Neural cell (in vitro differentiated cells): ENCODE measurements around the gene GPC5. TPM values are rescaled to one million over a fixed set of nuclear protein-coding genes. Genes with fewer than 3 reads are reported as not detected.

ENCODE experiments used
- H2AFZ ChIP-seq: fragments of 200-600, 300-800 bp; sonication (generic), shearing (Covaris generic); 2 replicates; pipeline ENCODE4 v1.6.0; 2014; ENCODE audit warnings: low read depth, mild to moderate bottlenecking, antibody characterized with exemption, low read length, moderate library complexity
- H3F3A ChIP-seq: fragments of 200-600 bp; shearing (Covaris generic); 2 replicates; pipeline ENCODE4 v1.6.1; 2016; ENCODE audit warnings: mild to moderate bottlenecking, moderate library complexity, mixed read lengths, antibody characterized with exemption, low read length; ENCODE audit not compliant: insufficient read depth, poor library complexity, severe bottlenecking
- H3K27ac ChIP-seq: fragments of 200-600, 300-800 bp; sonication (generic), shearing (Covaris generic); 2 replicates; pipeline ENCODE4 v1.5.1; 2014; ENCODE audit warnings: mild to moderate bottlenecking, low read length, moderate library complexity
- H3K27me3 ChIP-seq: fragments of 300-800, 200-600 bp; sonication (generic), shearing (Covaris generic); 2 replicates; pipeline ENCODE4 v1.6.0; 2014; ENCODE audit warnings: mild to moderate bottlenecking, low read depth, low read length, moderate library complexity; ENCODE audit not compliant: insufficient read depth
- H3K36me3 ChIP-seq: fragments of 300-800, 200-600 bp; sonication (generic), shearing (Covaris generic); 2 replicates; pipeline ENCODE4 v1.5.1; 2014; ENCODE audit warnings: mild to moderate bottlenecking, antibody characterized with exemption, low read length, moderate library complexity; ENCODE audit not compliant: insufficient read depth
- H3K4me2 ChIP-seq: fragments of 300-800, 200-600 bp; sonication (generic), shearing (Covaris generic); 2 replicates; pipeline ENCODE4 v1.6.0; 2014; ENCODE audit warnings: mild to moderate bottlenecking, low read length
- H3K4me3 ChIP-seq: fragments of 300-800, 200-600 bp; sonication (generic), shearing (Covaris generic); 2 replicates; pipeline ENCODE4 v1.5.1; 2014; ENCODE audit warnings: mild to moderate bottlenecking, low read length, moderate library complexity
- H3K79me2 ChIP-seq: fragments of 200-600 bp; shearing (Covaris generic); replicated peaks from 2 replicates; pipeline ENCODE4 v1.6.0; 2014; ENCODE audit warnings: mild to moderate bottlenecking, low read length, moderate library complexity; ENCODE audit not compliant: insufficient read depth
- H3K9ac ChIP-seq: fragments of 300-800, 200-600 bp; sonication (generic), shearing (Covaris generic); 2 replicates; pipeline ENCODE4 v1.6.1; 2016; ENCODE audit warnings: mild to moderate bottlenecking, low read length, mixed read lengths
- H3K9me2 ChIP-seq: fragments of 200-600 bp; shearing (Covaris generic); 2 replicates; pipeline ENCODE4 v1.6.1; 2016; ENCODE audit warnings: mild to moderate bottlenecking, low read length, mixed read lengths; ENCODE audit not compliant: insufficient read depth
- H3K9me3 ChIP-seq: fragments of 200-600, 300-800 bp; sonication (generic), shearing (Covaris generic); 2 replicates; pipeline ENCODE4 v1.6.1; 2016; ENCODE audit warnings: mild to moderate bottlenecking, mixed run types, low read length, moderate library complexity, mixed read lengths
- H4K20me1 ChIP-seq: fragments of 200-600 bp; shearing (Covaris generic); 2 replicates; pipeline ENCODE4 v1.6.1; 2016; ENCODE audit warnings: mild to moderate bottlenecking, mixed run types; ENCODE audit not compliant: insufficient read depth
- EP300 ChIP-seq: fragments of 450-650 bp; conservative IDR thresholded peaks from 2 replicates; pipeline ENCODE4 v1.6.1; 2014; ENCODE audit warnings: antibody characterized with exemption, mild to moderate bottlenecking, moderate library complexity; ENCODE audit not compliant: poor library complexity, severe bottlenecking
- EZH2 ChIP-seq: fragments of 200-600, 300-800 bp; shearing (Covaris generic), sonication (generic); IDR thresholded peaks from 2 replicates; pipeline ENCODE4 v1.6.1; 2014; ENCODE audit warnings: antibody characterized with exemption, low read length, borderline replicate concordance, mild to moderate bottlenecking; ENCODE audit not compliant: insufficient read depth, poor library complexity, severe bottlenecking
- MXI1 ChIP-seq: fragments of 450-650 bp; conservative IDR thresholded peaks from 2 replicates; pipeline ENCODE4 v1.6.1; 2014; ENCODE audit warnings: antibody characterized with exemption, mild to moderate bottlenecking; ENCODE audit not compliant: poor library complexity, severe bottlenecking
- POLR2AphosphoS5 ChIP-seq: IDR thresholded peaks from 2 replicates; pipeline ENCODE4 v1.6.1; 2012
- RAD21 ChIP-seq: fragments of 450-650 bp; conservative IDR thresholded peaks from 2 replicates; pipeline ENCODE4 v1.6.1; 2014; ENCODE audit warnings: antibody characterized with exemption, mild to moderate bottlenecking, moderate library complexity
- SMC3 ChIP-seq: fragments of 450-650 bp; conservative IDR thresholded peaks from 2 replicates; pipeline ENCODE4 v1.6.1; 2014; ENCODE audit warnings: antibody characterized with exemption, mild to moderate bottlenecking, moderate library complexity; ENCODE audit not compliant: poor library complexity
- TAF1 ChIP-seq: IDR thresholded peaks from 2 replicates; pipeline ENCODE4 v1.6.1; 2012; ENCODE audit warnings: low read depth
- polyA plus RNA-seq: library from polyadenylated mRNA; depleted of rRNA; stranded (reverse); fragments of >200 nt; gene quantifications from 2 replicates; pipeline ENCODE4 v1.2.3, GENCODE V29; 2014
- TF ChIP-seq, protein P1 (sequence below): fragments of 450-650 bp; IDR thresholded peaks from 2 replicates; pipeline ENCODE4 v1.5.1; 2014; ENCODE audit warnings: antibody characterized with exemption, mild to moderate bottlenecking, moderate library complexity; ENCODE audit not compliant: poor library complexity, severe bottlenecking
- TF ChIP-seq, protein P2 (sequence below): IDR thresholded peaks from 2 replicates; pipeline ENCODE4 v1.6.1; 2012; ENCODE audit warnings: borderline replicate concordance

The GPC5 gene
- polyA plus RNA-seq, 1 donor from 2014 or later: 5.0 TPM

DNA sequence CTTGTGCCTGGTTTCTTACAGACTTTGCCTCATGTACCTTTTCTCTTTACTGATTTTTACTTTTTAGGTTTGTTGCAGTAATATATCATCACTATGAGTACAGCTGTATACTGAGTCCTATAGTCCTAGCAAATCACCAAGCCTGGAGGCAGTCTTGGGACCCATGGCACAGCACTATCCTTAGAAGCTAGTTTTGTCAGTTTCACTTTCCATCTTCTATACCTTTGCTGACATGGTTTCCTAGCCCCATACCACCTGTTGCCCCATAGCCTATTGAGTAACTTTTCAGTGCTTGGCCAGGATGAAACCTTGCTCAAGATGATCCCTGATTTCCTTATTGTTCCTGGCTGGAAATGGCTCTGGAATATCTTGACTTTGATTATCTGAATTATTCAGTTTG, 826.4 kb downstream of the GPC5 start:
- Histone ChIP-seq H3F3A (no peaks in the 10 kb centered on the region), H3K27me3 (no peaks in the 10 kb centered on the region), H3K79me2 (no peaks in the 10 kb centered on the region), H3K27ac (no peak overlapping the region), H3K36me3 (no peaks in the 10 kb centered on the region), H3K4me3 (no peak overlapping the region), H3K9ac (no peak overlapping the region), H3K9me2 (no peaks in the 10 kb centered on the region), H3K9me3 (no peaks in the 10 kb centered on the region), H2AFZ (no peak overlapping the region), H3K4me2 (no peak overlapping the region), H4K20me1 (no peaks in the 10 kb centered on the region)
- TF ChIP-seq RAD21: no peak
- TF ChIP-seq, protein P1, sequence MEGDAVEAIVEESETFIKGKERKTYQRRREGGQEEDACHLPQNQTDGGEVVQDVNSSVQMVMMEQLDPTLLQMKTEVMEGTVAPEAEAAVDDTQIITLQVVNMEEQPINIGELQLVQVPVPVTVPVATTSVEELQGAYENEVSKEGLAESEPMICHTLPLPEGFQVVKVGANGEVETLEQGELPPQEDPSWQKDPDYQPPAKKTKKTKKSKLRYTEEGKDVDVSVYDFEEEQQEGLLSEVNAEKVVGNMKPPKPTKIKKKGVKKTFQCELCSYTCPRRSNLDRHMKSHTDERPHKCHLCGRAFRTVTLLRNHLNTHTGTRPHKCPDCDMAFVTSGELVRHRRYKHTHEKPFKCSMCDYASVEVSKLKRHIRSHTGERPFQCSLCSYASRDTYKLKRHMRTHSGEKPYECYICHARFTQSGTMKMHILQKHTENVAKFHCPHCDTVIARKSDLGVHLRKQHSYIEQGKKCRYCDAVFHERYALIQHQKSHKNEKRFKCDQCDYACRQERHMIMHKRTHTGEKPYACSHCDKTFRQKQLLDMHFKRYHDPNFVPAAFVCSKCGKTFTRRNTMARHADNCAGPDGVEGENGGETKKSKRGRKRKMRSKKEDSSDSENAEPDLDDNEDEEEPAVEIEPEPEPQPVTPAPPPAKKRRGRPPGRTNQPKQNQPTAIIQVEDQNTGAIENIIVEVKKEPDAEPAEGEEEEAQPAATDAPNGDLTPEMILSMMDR: no peak
- no peak for TF ChIP-seq EP300
- no peak for TF ChIP-seq TAF1
- TF ChIP-seq, protein P2, sequence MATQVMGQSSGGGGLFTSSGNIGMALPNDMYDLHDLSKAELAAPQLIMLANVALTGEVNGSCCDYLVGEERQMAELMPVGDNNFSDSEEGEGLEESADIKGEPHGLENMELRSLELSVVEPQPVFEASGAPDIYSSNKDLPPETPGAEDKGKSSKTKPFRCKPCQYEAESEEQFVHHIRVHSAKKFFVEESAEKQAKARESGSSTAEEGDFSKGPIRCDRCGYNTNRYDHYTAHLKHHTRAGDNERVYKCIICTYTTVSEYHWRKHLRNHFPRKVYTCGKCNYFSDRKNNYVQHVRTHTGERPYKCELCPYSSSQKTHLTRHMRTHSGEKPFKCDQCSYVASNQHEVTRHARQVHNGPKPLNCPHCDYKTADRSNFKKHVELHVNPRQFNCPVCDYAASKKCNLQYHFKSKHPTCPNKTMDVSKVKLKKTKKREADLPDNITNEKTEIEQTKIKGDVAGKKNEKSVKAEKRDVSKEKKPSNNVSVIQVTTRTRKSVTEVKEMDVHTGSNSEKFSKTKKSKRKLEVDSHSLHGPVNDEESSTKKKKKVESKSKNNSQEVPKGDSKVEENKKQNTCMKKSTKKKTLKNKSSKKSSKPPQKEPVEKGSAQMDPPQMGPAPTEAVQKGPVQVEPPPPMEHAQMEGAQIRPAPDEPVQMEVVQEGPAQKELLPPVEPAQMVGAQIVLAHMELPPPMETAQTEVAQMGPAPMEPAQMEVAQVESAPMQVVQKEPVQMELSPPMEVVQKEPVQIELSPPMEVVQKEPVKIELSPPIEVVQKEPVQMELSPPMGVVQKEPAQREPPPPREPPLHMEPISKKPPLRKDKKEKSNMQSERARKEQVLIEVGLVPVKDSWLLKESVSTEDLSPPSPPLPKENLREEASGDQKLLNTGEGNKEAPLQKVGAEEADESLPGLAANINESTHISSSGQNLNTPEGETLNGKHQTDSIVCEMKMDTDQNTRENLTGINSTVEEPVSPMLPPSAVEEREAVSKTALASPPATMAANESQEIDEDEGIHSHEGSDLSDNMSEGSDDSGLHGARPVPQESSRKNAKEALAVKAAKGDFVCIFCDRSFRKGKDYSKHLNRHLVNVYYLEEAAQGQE: no peak
- TF ChIP-seq SMC3: no peak
- TF ChIP-seq POLR2AphosphoS5: no peak
- no peak for TF ChIP-seq MXI1
- no peak for TF ChIP-seq EZH2

DNA sequence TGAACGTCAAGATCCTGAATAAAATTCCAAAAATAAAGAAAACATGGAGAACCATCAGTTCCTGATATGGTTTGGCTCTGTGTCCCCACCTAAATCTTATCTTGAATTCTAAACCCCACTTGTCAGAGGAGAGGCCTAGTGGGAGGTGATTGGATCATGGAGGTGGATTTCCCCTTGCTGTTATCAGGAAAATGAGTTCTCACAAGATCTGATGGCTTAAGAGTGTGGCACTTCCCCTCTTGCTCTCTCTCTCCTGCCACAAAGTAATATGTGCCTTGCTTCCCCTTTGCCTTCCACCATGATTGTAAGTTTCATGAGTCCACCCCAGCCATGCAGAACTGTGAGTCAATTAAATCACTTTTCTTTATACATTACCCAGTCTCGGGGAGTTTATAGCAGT, 827.4 kb downstream of the GPC5 start:
- no peaks in the 10 kb centered on the region for H3K27me3 ChIP-seq
- no peak overlapping the region for H2AFZ ChIP-seq
- no peak for TF ChIP-seq POLR2AphosphoS5
- TF ChIP-seq EP300: no peak
- TF ChIP-seq, protein P1: no peak
- TF ChIP-seq EZH2: no peak
- TF ChIP-seq, protein P2: no peak
- no peak for TF ChIP-seq SMC3
- no peak for TF ChIP-seq TAF1
- no peak for TF ChIP-seq RAD21
- TF ChIP-seq MXI1: no peak

More for the DNA sequence above, 827.4 kb downstream of the GPC5 start:
- H3K4me2 ChIP-seq: no peak overlapping the region
- no peaks in the 10 kb centered on the region for H4K20me1 ChIP-seq
- no peaks in the 10 kb centered on the region for H3K36me3 ChIP-seq
- H3K9me3 ChIP-seq: no peaks in the 10 kb centered on the region
- H3K79me2 ChIP-seq: no peaks in the 10 kb centered on the region
- no peak overlapping the region for H3K27ac ChIP-seq
- H3K4me3 ChIP-seq: no peak overlapping the region
- H3K9ac ChIP-seq: no peak overlapping the region
- no peaks in the 10 kb centered on the region for H3F3A ChIP-seq
- no peaks in the 10 kb centered on the region for H3K9me2 ChIP-seq
